Heart left ventricle (tissue), 13 donors: Measurements from ENCODE around the gene ADGRA1.

Experiments
- CTCF ChIP-seq, 12 donors: fragments of 200-600 bp; sonication (generic) in 4 of 12; IDR thresholded peaks; one replicate each; pipeline versions ENCODE4 v1.5.0 to v1.8.0; 2018 to 2022; ENCODE audit warnings: antibody characterized with exemption in 12 of 12, mild to moderate bottlenecking in 5 of 12
- POLR2A ChIP-seq, 2 donors: fragments of 450-650 bp; IDR thresholded peaks; one replicate each; pipeline ENCODE4 v1.6.1; 2017; ENCODE audit warnings: antibody characterized with exemption in 2 of 2, mild to moderate bottlenecking in 2 of 2, moderate library complexity in 2 of 2
- donor health status: ischemic (EF 13 %, LVEDD 7.1; RV severe dilation, severe dysfunction).
- donor health status: DM: no; HTN: yes; CAD: no.
- donor health status: DM: no; HTN: no; CAD: no.
- donor health status: ischemic (EF 25% LVEDD 6.9; RV normal size, moderate dysfunction).
- donor health status: ischemic (EF 25% LVEDD 5.7; RV mildly dilated, moderate dysfunction).
- donor health status: ischemic (EF 35%, LVEDD 5.7; RV mildly dilated, moderate dysfunction).
- donor health status: nonischemic (EF 11% LVEDD 7.7; RV severe dilation, severe dysfunction).
- donor health status: DM: yes; HTN: yes; CAD: no.
- donor health status: PGD.
- donor health status: ischemic (EF 29% LVEDD 5.4; RV normal size, mild dysfunction).
- donor health status: nonischemic (EF 23%, LVEDD 6.1; RV moderate dilation, normal function).

- TF ChIP-seq POLR2A (IDR thresholded peaks at IDR 0.05) (no peak), CTCF (IDR thresholded peaks at IDR 0.05) (no peak)
Observed at GRCh38 chr10:133150656-133151055, 62.9 kb downstream of the ADGRA1 start.
